Activated CD4-positive, CD25-positive, alpha-beta regulatory T cell treated with anti-CD3 and anti-CD28 coated beads, Interleukin-2, amount 50 U/mL, for 16 hours (primary cell): ENCODE data around the gene PTPRE.
"Not testable (repeated sequence)": the region's sequence is repeated elsewhere in the genome, so short reads cannot be mapped to it uniquely, and the experiment has no call there.

ENCODE experiments used
- DNase-seq: peaks from one replicate; pipeline ENCODE4 v3.0.0-alpha.2; 2020; ENCODE audit warnings: low read depth, low spot score

Gene PTPRE

GRCh38 chr10:128091636-128092210, 184.8 kb downstream of the PTPRE start:
- no peak for DNase-seq

- DNase-seq, result no peak
These were observed 185.6 kb downstream of the PTPRE start for GRCh38 chr10:128092454-128092853.

- not testable (repeated sequence) for DNase-seq
These were observed 187.7 kb downstream of the PTPRE start for GRCh38 chr10:128094596-128094995.

- DNase-seq, result peak; percentile 9
These were observed 188.3 kb downstream of the PTPRE start for GRCh38 chr10:128095027-128095752.

GRCh38 chr10:128095753-128096469, 189.0 kb downstream of the PTPRE start:
- DNase-seq, result no peak

GRCh38 chr10:128096486-128097199, 189.7 kb downstream of the PTPRE start:
- no peak for DNase-seq

DNA sequence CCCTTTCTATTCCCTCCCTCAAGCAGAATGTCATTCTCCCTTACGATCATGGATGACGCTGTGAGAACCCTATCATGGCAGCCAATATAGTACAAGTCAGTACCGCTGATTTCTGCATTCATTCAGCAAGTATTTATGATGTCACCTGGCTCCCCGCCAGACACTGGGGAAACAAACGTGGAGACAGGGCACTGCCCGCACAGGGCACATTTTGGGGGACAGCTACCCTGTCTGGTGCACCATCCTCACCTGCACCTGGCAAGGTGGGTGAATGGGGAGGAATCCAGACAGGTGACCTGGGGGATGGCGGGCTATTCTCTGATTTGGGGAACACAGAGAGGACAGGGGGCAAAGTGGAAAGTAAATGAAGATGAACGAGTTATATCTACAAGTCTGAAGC, 190.9 kb downstream of the PTPRE start:
- DNase-seq, result no peak

- DNase-seq, result no peak
These were observed 191.7 kb downstream of the PTPRE start for GRCh38 chr10:128098631-128099030.

- DNase-seq, result no peak
These were observed 193.0 kb downstream of the PTPRE start for GRCh38 chr10:128099901-128100300.

- no peak for DNase-seq
These were observed 195.0 kb downstream of the PTPRE start for GRCh38 chr10:128101901-128102300.

DNA sequence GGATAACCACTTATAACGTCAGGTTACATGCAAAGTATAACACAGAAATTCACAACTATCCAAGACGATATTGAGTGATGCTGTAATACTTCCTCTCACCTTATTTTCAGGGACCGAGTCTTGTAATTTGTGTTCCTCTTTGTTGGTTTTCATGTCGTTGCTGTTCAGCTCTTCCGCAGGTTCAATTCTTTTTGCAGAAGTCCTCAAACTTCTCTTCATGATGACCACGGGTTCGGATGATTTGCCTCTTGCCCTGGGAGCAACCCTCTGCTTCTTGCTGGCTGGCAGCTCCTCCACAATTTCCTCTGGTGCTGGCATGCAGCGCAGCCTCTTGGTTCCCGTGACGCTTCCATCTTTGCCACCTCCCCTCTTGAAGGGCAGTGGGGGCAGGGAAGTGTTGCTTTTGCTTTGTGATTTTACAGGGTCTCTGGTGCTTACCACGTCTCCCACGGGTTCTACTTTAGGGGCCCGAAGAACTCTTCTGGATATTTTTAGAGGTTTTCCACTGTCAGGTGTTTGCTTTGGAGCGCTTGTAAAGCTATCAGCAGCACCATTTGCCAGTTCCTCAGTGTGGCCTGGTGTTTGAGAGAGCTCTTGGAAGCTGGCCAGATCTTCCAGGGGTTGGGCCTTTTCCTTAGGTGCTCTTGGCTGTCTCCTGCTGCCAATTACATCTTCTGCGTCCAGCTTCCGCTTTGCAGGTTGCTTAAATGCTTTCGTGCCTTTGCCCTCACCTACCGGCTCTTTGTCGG, 195.8 kb downstream of the PTPRE start:
- DNase-seq, result no peak

GRCh38 chr10:128103229-128103714, 196.4 kb downstream of the PTPRE start:
- DNase-seq, result no peak

DNA sequence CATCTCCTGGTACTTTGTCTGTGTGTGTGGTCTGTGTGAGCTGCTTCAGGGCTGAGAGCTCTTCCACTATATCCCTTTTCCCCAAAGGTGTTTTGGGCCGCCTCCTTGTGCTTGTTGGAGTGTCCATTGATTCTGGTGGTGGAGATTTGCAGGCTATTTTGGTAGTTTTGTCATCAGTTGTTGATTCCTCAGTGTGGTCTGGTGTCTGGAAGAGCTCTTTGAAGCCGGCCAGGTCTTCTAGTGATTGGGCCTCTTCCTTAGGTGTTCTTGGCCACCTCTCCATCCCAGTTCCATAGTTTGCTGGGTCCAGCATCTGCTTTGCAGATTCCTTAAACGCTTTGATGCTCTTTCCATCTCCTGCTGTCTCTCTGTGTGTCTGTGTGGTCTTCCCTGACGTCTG, 198.5 kb downstream of the PTPRE start:
- DNase-seq, result no peak

- DNase-seq, result no peak
These were observed 202.8 kb downstream of the PTPRE start for GRCh38 chr10:128109707-128110106.

DNA sequence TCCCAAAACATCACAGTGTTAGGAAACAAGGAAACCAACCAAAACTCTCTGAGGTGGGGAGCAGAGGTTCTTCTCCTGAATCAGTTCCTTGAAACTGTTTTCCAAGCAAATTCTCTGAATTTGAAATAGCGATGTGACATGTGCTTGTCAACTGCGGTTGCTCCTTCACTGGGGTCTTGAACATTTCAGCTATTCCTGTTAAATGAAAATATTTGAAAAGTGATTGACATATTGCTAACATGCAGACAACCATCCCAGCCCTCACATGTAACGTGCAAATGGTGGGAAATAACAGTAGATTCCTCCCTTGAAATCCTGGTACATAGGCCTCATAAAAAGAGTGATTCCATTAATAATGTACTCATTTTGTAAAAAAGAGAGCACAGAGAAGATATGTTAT, 203.4 kb downstream of the PTPRE start:
- DNase-seq, result no peak

DNA sequence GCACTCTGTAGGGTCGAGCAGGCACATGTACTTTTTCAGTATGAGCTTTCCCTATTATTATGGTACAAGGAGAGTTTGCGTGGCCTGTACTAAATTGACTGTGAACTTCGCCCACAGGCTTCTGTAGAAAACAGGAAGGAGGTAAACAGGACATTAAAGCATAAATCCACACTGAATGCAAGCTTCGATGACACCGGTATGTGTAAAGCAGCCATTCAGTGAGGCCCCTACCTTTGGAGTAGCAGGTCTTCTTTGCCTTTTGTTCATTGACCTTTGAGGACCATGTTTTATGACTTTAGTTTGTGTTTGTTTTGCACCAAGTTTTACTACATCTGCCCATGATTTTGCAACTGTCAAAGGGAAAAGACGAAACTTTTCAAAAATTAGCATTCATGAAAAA, 204.8 kb downstream of the PTPRE start:
- no peak for DNase-seq

DNA sequence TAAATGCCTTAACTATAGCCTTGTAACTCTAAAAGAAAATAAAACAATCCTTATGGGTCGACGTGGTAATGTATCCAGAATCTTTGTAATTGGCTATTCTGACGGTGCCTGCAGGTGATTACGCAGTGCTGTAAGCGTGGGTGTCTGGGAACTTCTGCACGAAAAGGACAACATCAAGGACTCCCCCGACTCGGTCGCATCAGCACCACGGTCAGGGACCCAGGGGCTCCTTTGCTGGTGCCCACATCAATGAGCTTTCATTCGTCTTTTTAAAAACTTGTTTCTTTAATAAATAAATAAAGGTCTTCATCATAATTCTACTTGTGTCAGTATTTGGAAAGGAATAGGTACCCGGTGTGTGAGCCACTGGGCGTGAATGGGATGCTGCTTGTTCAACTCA, 206.1 kb downstream of the PTPRE start:
- DNase-seq, result no peak

- no peak for DNase-seq
These were observed 208.0 kb downstream of the PTPRE start for GRCh38 chr10:128114901-128115300.

DNA sequence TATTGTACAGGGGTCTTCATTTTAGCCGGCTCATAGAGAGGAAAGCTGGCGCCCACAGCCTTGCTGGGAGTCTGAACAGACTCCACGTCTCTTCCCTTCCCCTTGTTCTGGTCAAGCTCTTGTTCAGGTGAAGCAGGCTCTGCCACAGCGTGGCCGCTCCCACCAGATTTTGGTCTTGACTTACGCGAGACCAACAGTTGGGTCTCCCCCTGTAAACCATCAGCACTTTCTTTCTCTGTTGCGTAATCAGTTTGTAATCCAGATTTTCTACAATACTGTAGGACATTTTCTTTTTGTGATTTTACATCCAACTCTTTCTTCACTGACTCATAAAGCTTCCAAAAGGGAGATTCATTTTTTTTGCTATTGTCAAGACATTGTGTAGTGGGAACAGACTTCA, 208.5 kb downstream of the PTPRE start:
- DNase-seq, result no peak

DNA sequence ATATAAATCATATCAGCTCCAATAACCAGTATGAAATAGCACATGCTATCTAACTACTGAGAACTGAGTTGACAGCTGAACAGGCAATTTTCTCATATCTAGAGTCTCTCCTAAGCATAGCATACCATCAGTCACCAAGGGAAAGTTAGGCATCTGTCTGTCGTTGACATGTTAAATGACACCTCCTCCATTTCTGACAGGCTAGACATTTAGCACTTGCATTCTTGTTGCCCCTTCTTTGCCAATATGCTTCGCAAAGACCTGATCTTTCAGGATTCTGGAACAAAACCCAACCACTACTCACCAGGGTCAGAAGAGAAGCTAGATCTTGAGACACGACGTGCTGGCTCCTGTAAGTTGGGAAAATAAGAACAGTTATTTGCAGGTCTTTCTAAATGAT, 209.3 kb downstream of the PTPRE start:
- no peak for DNase-seq

DNA sequence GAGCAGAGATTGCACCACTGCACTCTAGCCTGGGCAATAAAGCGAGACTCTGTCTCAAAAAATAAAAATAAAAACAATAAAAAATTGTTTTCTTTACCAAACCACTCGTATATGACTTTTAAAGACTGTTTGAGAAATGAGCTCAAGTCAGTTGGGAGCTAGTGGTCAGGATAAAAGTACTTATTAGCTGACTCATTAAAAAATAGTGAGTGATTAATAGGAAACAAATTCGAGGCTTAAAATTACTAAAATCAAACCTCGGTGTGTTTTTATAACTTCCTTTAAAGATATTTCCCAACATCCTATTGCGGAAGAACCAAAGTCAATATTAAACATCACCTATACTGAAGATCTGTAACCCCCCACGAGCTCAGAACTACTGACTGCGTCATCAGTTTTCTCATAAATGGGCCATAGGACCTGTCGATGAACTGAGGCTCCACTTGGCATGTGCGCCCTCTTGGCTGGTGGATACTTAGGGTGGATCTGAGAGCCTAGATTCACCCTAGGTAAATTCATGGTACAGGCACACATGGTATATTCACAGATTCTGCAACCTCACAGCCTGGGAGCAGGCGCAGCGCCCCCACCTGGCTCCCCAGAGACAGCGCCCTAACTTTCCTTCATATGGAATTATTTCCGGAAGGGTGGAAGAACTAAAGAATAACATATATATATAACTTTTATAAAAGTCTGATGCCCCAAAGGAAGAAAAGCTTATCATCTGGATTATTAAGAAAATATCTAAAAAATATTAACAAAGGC, 210.1 kb downstream of the PTPRE start:
- no peak for DNase-seq
